Gastroesophageal sphincter (tissue), 4 donors: ENCODE data around the gene EFHC1. TPM values are rescaled to one million over a fixed set of nuclear protein-coding genes. Genes with fewer than 3 reads are reported as not detected.
"Not testable (repeated sequence)": the region's sequence is repeated elsewhere in the genome, so short reads cannot be mapped to it uniquely, and the experiment has no call there.

Experiments
- ATAC-seq: fragments of 150-250 bp; one replicate; pipeline ENCODE4 v1.9.1; 2016; ENCODE audit warnings: mild to moderate bottlenecking, moderate library complexity
- H3K27ac ChIP-seq, 4 donors: fragments of 200-600 bp; sonication (generic) in 3 of 4; 1 replicate in 3 of 4; 2 replicates in 1 of 4; pipeline ENCODE4 v1.5.1; 2016 to 2019
- H3K27me3 ChIP-seq: fragments of 200-600 bp; sonication (generic); one replicate; pipeline ENCODE4 v1.5.1; 2019
- H3K36me3 ChIP-seq, 2 donors: fragments of 200-600 bp; sonication (generic); one replicate each; pipeline ENCODE4 v1.5.1; 2019; ENCODE audit warnings: control low read depth in 1 of 2
- H3K4me1 ChIP-seq, 3 donors: fragments of 200-600 bp; sonication (generic); 1 replicate in 2 of 3; 2 replicates in 1 of 3; pipeline ENCODE4 v1.5.1; 2016 to 2019; ENCODE audit warnings: control low read depth in 2 of 3
- H3K4me3 ChIP-seq, 2 donors: fragments of 200-600 bp; sonication (generic); one replicate each; pipeline ENCODE4 v1.5.1; 2019; ENCODE audit warnings: mild to moderate bottlenecking in 1 of 2, moderate library complexity in 1 of 2
- H3K9me3 ChIP-seq, 3 donors: fragments of 200-600 bp; sonication (generic); one replicate each; pipeline ENCODE4 v1.5.1; 2017 to 2019; ENCODE audit warnings: control low read depth in 2 of 3
- CTCF ChIP-seq, 4 experiments: fragments of 200-600 bp in 2 of 4; fragments of 450-650 bp in 2 of 4; sonication (generic) in 1 of 4; IDR thresholded peaks; one replicate each; pipeline ENCODE4 v1.5.1; 2017 to 2019; ENCODE audit warnings: antibody characterized with exemption in 4 of 4, mild to moderate bottlenecking in 2 of 4, moderate library complexity in 2 of 4
- EP300 ChIP-seq: sonication (generic); formaldehyde crosslinking; IDR thresholded peaks from one replicate; pipeline ENCODE4 v1.6.1; 2017; ENCODE audit warnings: antibody characterized with exemption, mild to moderate bottlenecking
- POLR2A ChIP-seq, 2 donors: fragments of 450-650 bp; IDR thresholded peaks; one replicate each; pipeline ENCODE4 v1.6.1; 2017; ENCODE audit warnings: antibody characterized with exemption in 2 of 2, mild to moderate bottlenecking in 2 of 2, moderate library complexity in 1 of 2
- POLR2AphosphoS5 ChIP-seq: sonication (generic); formaldehyde crosslinking; IDR thresholded peaks from one replicate; pipeline ENCODE4 v1.6.1; 2017; ENCODE audit warnings: antibody characterized with exemption
- WGBS, 2 donors: methylation state at CpG; one replicate each; pipeline ENCODE4 v1.1.5; 2018; ENCODE audit warnings: low coverage in 1 of 2; 5-methylcytosine and 5-hydroxymethylcytosine counted together
- total RNA-seq, 4 donors: library from RNA; depleted of rRNA; stranded (reverse); fragments of >200 nt; gene quantifications; one replicate each; pipeline ENCODE4 v1.1.0, GENCODE V29; 2016

EFHC1 gene
- total RNA-seq, 4 donors from 2014 or later: 5.1 to 27.4 (median 12.9) TPM

GRCh38 chr6:52384145-52384766, 35.9 kb upstream of the EFHC1 start:
- no peak for TF ChIP-seq EP300
- TF ChIP-seq POLR2AphosphoS5: no peak
- TF ChIP-seq POLR2A (IDR thresholded peaks at IDR 0.05): no peak
- TF ChIP-seq CTCF (IDR thresholded peaks at IDR 0.05): no peak
- ATAC-seq: no peak
- WGBS, 2 donors: 90 to 100% methylated on average over 2 of the region's 2 CpGs
- Histone ChIP-seq H3K27ac (no peak overlapping the region), H3K4me3 (no peak overlapping the region), H3K9me3 (no peaks in the 10 kb centered on the region), H3K4me1 (peaks cover 0 to 18% (median under 1%) of the 10 kb centered on the region in 3 donors), H3K36me3 (no peaks in the 10 kb centered on the region), H3K27me3 (no peaks in the 10 kb centered on the region)

- Histone ChIP-seq H3K36me3 (no peaks in the 10 kb centered on the region), H3K27me3 (no peaks in the 10 kb centered on the region), H3K4me3 (no peak overlapping the region), H3K4me1 (peaks cover 0 to 26% (median 4%) of the 10 kb centered on the region in 3 donors), H3K9me3 (no peaks in the 10 kb centered on the region), H3K27ac (no peak overlapping the region)
- 93 to 94% methylated on average over 4 of the region's 4 CpGs for WGBS, 2 donors
- no peak for ATAC-seq
- TF ChIP-seq EP300 (no peak), POLR2AphosphoS5 (no peak), POLR2A (IDR thresholded peaks at IDR 0.05) (no peak), CTCF (IDR thresholded peaks at IDR 0.05) (no peak)
These were observed 35.1 kb upstream of the EFHC1 start for GRCh38 chr6:52385074-52385473.

- Histone ChIP-seq H3K4me1 (peaks cover 0 to 33% (median 4%) of the 10 kb centered on the region in 3 donors), H3K27ac (peak overlapping the region in 1 of 4 donors; percentile 19)
- H3K27me3 ChIP-seq, ATAC-seq, H3K36me3 ChIP-seq, H3K9me3 ChIP-seq, H3K4me3 ChIP-seq: not testable (repeated sequence)
- 43 to 50% methylated on average over 1 to 2 of the region's 4 CpGs for WGBS, 2 donors
These were observed 32.0 kb upstream of the EFHC1 start for GRCh38 chr6:52388119-52388518.

GRCh38 chr6:52388790-52389189, 31.4 kb upstream of the EFHC1 start:
- Histone ChIP-seq H3K4me1 (peaks cover 0 to 33% (median 4%) of the 10 kb centered on the region in 3 donors), H3K27ac (peak overlapping the region in 3 of 4 donors; percentile 19 to 33 (median 33)), H3K36me3 (no peaks in the 10 kb centered on the region), H3K4me3 (no peak overlapping the region), H3K9me3 (no peaks in the 10 kb centered on the region), H3K27me3 (no peaks in the 10 kb centered on the region)
- no peak for ATAC-seq
- 65 to 78% methylated on average over 4 of the region's 4 CpGs for WGBS, 2 donors
- no peak for TF ChIP-seq EP300
- no peak for TF ChIP-seq CTCF (IDR thresholded peaks at IDR 0.05)

GRCh38 chr6:52389264-52389625, 30.9 kb upstream of the EFHC1 start:
- ATAC-seq: peak; percentile 6
- TF ChIP-seq POLR2AphosphoS5 (no peak), CTCF (IDR thresholded peaks at IDR 0.05) (no peak)
- peaks cover 0 to 33% (median 4%) of the 10 kb centered on the region in 3 donors for H3K4me1 ChIP-seq
- 43 to 100% methylated on average over 1 of the region's 1 CpG for WGBS, 2 donors
- no peaks in the 10 kb centered on the region for H3K27me3 ChIP-seq
- H3K9me3 ChIP-seq: no peaks in the 10 kb centered on the region
- H3K4me3 ChIP-seq: no peak overlapping the region
- H3K36me3 ChIP-seq: no peaks in the 10 kb centered on the region
- H3K27ac ChIP-seq: peak overlapping the region in 2 of 4 donors; percentile 33
